ENCODE measurements around the gene MAD1L1.

Gene MAD1L1

DNA sequence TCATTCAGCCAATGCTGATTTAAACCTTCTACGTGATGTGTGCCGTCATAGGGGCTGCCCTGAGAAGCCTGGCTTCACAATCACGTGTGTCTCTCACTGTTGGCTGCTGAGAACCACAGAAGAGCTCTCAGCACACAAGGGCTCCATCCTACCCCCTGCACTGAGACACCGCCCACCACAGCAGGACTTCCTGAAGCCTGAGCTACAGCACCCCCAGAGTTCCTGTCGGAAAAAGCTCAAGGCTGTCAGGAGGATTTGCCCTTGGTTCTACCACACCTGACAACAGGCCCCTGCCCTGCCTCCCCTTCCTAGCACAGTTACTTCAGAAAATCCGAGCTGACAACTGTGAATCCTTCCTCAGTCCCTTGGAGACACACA is 191.9 kb downstream of the MAD1L1 start:
- TF ChIP-seq, protein P1, sequence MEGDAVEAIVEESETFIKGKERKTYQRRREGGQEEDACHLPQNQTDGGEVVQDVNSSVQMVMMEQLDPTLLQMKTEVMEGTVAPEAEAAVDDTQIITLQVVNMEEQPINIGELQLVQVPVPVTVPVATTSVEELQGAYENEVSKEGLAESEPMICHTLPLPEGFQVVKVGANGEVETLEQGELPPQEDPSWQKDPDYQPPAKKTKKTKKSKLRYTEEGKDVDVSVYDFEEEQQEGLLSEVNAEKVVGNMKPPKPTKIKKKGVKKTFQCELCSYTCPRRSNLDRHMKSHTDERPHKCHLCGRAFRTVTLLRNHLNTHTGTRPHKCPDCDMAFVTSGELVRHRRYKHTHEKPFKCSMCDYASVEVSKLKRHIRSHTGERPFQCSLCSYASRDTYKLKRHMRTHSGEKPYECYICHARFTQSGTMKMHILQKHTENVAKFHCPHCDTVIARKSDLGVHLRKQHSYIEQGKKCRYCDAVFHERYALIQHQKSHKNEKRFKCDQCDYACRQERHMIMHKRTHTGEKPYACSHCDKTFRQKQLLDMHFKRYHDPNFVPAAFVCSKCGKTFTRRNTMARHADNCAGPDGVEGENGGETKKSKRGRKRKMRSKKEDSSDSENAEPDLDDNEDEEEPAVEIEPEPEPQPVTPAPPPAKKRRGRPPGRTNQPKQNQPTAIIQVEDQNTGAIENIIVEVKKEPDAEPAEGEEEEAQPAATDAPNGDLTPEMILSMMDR (IDR thresholded peaks at IDR 0.05), result no peak
- peaks cover 9% of the 10 kb centered on the region for H3K27me3 Mint-ChIP-seq (ENCODE audit: low read depth, poor library complexity)
- H3K9me3 Mint-ChIP-seq, result peaks cover 13% of the 10 kb centered on the region
- H3K27ac Mint-ChIP-seq, result peak overlapping the region; percentile 90
- peaks cover 43% of the 10 kb centered on the region for H3K4me1 Mint-ChIP-seq
- H3K4me3 Mint-ChIP-seq, result no peak overlapping the region
- no peak for DNase-seq
- H3K36me3 Mint-ChIP-seq (ENCODE audit: low read depth), result peaks cover 53% of the 10 kb centered on the region

DNA sequence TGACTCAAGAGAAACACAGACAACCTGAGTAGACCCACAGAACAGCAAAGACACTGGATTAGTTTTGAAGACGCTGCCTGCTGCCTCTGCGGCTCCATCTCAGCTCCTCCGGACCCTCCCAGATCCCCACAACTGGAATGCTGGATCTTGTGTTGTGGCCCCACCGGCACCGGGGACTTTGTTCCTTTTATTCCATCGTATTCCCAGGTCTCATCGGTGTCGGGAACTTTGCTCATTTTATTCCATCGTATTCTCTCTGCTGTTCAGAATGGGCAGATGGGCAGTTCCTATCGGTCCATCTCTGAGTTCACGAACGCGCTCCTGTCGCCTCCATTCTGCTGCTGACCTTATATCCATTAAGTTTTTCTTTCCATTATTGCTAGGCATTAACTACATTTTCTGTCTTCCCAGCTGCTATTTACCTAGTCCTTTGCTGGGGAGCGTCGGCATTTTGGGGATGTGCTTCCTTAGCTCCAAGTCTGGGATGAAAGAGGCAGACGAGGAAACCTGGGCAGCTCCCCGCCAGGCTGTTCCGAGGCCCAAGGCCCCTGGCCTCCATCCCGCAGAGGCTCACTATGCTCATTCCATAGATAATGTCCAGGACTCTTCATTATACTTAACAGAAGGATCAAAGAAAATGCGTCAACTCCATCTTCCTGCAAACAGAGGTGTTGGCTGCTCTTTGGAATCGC is 192.4 kb downstream of the MAD1L1 start:
- H3K9me3 Mint-ChIP-seq, result peaks cover 13% of the 10 kb centered on the region
- peaks cover 43% of the 10 kb centered on the region for H3K4me1 Mint-ChIP-seq
- H3K36me3 Mint-ChIP-seq (ENCODE audit: low read depth), result peaks cover 53% of the 10 kb centered on the region
- TF ChIP-seq, protein P1 (IDR thresholded peaks at IDR 0.05), result no peak
- no peak for DNase-seq
- peaks cover 9% of the 10 kb centered on the region for H3K27me3 Mint-ChIP-seq (ENCODE audit: low read depth, poor library complexity)
- H3K4me3 Mint-ChIP-seq, result no peak overlapping the region
- peak overlapping the region; percentile 90 for H3K27ac Mint-ChIP-seq

DNA sequence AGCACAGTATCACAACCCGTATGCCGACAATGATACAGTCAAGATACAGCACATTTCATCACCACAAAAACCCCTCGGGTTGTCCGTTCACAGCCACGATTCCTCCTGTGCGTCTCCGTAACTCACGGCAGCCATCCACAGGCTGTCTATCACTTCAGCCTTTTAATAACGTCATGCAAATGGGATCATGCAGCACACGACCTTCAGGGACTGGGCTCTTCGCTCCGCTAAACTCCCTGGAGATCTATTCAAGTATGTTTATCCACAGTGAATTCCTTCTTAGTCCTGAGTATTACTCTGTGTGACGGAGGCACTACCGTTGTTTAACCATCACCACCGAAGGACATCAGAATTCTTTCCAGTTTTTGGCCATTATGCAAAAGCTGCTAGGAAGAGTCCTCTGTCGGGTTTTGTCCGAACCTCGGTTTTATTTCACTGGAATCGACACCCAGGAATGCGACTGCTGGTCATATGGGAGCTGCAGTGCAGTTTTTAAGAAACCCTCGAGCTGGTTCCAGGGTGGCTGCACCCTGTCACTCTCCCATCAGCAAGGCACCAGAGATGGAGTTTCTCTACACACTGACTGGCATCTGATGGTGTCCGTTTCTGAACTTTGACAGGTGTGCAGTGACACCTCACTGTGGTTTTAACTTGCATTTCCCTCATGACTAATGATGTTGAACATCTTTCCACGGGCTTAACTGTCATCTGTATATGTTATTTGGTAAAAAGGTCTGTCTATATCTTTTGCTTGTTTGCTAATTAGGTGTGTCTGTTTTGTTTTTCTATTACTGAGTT is 193.6 kb downstream of the MAD1L1 start:
- no peak overlapping the region for H3K27ac Mint-ChIP-seq
- no peak overlapping the region for H3K4me3 Mint-ChIP-seq
- peaks cover 9% of the 10 kb centered on the region for H3K27me3 Mint-ChIP-seq (ENCODE audit: low read depth, poor library complexity)
- H3K9me3 Mint-ChIP-seq, result peaks cover 13% of the 10 kb centered on the region
- peaks cover 51% of the 10 kb centered on the region for H3K4me1 Mint-ChIP-seq
- TF ChIP-seq, protein P1 (IDR thresholded peaks at IDR 0.05), result no peak
- peaks cover 50% of the 10 kb centered on the region for H3K36me3 Mint-ChIP-seq (ENCODE audit: low read depth)
- no peak for DNase-seq

DNA sequence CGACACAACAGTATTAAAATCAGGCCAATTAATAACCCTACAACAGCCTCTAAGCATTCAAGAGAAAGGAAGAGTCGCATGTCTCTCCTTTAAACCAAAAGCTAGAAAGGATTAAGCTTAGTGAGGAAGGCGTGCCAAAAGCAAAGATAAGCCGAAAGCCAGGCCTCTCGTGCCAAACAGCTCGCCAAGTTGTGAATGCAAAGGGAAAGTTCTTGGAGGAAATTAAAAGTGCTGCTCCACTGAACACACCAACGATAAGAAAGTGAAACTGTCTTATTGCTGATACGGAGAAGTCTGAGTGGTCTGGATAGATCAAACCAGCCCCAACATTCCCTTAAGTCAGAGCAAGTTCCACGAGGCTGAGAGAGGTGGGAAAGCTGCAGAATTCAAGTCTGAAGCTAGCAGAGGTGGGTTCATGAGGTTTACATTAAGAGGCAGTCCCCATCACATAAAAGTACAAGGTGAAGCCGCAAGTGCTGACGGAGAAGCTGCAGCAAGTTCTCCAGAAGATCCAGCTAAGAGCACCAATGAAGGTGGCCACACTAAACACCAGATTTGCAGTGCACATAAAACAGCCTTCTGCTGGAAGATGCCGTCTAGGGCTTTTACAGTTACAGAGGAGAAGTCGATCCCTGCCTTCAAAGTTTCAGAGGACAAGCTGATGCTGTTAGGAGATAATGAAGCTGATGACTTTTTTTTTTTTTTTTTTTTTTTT is 194.8 kb downstream of the MAD1L1 start:
- H3K27ac Mint-ChIP-seq, result no peak overlapping the region

DNA sequence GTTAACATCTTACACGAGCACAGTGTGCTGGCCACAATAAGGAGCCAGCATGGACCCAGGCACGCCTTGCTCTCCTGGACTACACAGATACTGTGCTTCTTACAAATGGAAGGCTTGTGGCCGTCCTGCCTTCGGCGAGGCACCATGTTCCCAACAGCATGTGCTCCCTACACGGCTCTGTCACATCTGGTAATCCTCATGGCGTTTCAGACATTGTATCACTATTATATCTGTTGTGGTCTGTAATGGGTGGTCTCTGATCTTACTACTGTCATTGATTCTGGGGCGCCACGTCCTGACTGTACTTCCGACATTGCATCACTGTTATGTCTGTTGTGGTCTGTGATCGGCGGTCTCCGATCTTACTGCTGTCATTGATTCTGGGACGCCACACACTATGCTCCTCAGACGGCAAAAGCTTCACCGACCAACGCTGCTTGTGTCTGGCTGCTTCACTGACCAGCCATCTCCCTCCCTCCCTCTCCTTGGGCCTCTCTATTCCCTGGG is 195.4 kb downstream of the MAD1L1 start:
- peaks cover 63% of the 10 kb centered on the region for H3K4me1 Mint-ChIP-seq
- peak overlapping the region; percentile 43 for H3K27ac Mint-ChIP-seq
- H3K36me3 Mint-ChIP-seq (ENCODE audit: low read depth), result peaks cover 36% of the 10 kb centered on the region
- H3K9me3 Mint-ChIP-seq, result peaks cover 5% of the 10 kb centered on the region
- peaks cover 9% of the 10 kb centered on the region for H3K27me3 Mint-ChIP-seq (ENCODE audit: low read depth, poor library complexity)
- DNase-seq, result no peak
- no peak overlapping the region for H3K4me3 Mint-ChIP-seq
- TF ChIP-seq, protein P1 (IDR thresholded peaks at IDR 0.05), result no peak

More for the DNA sequence above, 194.8 kb downstream of the MAD1L1 start:
- TF ChIP-seq, protein P1 (IDR thresholded peaks at IDR 0.05), result no peak
- Mint-ChIP-seq H3K9me3 (peaks cover 10% of the 10 kb centered on the region), H3K4me3 (no peak overlapping the region), H3K27me3 (ENCODE audit: low read depth, poor library complexity) (peaks cover 9% of the 10 kb centered on the region), H3K36me3 (ENCODE audit: low read depth) (peaks cover 42% of the 10 kb centered on the region), H3K4me1 (peaks cover 57% of the 10 kb centered on the region)
- DNase-seq, result no peak

All from nephron progenitor cell (in vitro differentiated cells).